ENCODE data around the gene INHBE. TPM values are rescaled to one million over a fixed set of nuclear protein-coding genes. Genes with fewer than 3 reads are reported as not detected.
A peak's percentile ranks its signal among the peaks of the same experiment; 100 is the strongest.

INHBE gene
- total RNA-seq, 1 donor from 2014 or later = not detected

GRCh38 chr12:57470970-57471656 is 16.0 kb downstream of the INHBE start:
- no peak for ATAC-seq
- no peak for DNase-seq (ENCODE audit: low spot score)
- intact Hi-C loops (cut with DNase I) = no loop called here

DNA sequence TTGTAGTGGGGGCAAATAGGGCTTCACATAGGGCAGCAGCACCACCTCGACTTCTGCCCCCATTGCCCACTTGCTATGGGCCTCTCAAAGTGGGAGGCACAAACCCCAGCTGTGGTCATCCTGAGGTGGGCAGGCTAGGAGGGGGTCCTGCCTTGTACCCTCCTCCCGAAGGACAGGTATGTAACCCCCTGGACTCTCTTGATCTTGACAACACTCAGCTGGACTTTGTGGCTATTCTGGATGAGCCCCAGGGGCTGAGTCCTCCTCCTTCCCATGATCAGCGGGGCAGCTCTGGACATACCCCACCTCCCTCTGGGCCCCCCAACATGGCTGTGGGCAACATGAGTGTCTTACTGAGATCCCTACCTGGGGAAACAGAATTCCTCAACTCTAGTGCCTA is 16.6 kb downstream of the INHBE start:
- no peak for ATAC-seq
- intact Hi-C loops (cut with DNase I) = no loop called here
- no peak for DNase-seq (ENCODE audit: low spot score)

- DNase-seq (ENCODE audit: low spot score) = no peak
- ATAC-seq = no peak
Observed at GRCh38 chr12:57472391-57472790, 17.3 kb downstream of the INHBE start.

DNA sequence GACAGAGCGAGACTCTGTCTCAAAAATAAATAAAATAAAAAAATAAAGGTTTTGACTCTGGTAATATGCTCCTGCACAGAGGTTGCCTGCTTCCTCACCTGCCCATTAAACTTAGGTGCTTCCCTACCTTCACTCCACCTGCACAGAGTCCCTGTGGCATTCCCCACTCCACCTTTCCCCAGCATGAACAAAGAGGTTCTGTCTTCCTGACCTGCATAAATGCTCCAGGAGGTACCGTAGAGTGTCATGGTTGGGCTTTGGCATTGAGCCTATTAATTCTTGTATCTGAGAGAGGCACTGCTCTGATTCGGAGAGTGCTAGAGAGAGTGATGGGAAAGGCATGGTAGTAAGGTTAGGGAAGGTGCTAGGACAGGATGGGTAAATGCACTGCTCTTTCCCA is 18.3 kb downstream of the INHBE start:
- DNase-seq (ENCODE audit: low spot score) = no peak
- intact Hi-C loops (cut with DNase I) = no loop called here
- ATAC-seq = no peak

More at GRCh38 chr12:57472391-57472790, 17.3 kb downstream of the INHBE start:
- intact Hi-C loops (cut with DNase I) = no loop called here

DNA sequence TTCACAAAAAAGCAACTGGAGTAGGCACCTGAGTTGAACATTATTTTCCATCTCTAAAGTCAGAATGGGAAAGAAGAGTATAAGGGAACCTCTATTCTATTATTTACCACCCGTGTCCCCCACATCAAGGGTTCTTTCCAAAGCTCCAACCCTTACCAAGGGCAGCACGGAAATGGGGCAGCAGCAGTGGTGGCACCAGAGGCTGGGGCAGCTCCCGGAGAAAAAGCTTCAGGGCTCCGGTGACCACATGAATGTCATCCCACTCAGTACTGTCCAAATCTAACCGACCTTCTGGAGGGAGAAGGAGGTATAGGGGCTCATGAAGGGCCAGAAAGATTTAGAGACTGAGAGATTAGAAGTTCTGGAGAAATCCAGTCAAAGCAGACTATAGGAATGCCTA is 18.8 kb downstream of the INHBE start:
- intact Hi-C loops (cut with DNase I) = no loop called here
- DNase-seq (ENCODE audit: low spot score) = no peak
- no peak for ATAC-seq

- no peak for DNase-seq (ENCODE audit: low spot score)
- intact Hi-C loops (cut with DNase I) = no loop called here
- no peak for ATAC-seq
Observed at GRCh38 chr12:57474430-57474829, 19.3 kb downstream of the INHBE start.

DNA sequence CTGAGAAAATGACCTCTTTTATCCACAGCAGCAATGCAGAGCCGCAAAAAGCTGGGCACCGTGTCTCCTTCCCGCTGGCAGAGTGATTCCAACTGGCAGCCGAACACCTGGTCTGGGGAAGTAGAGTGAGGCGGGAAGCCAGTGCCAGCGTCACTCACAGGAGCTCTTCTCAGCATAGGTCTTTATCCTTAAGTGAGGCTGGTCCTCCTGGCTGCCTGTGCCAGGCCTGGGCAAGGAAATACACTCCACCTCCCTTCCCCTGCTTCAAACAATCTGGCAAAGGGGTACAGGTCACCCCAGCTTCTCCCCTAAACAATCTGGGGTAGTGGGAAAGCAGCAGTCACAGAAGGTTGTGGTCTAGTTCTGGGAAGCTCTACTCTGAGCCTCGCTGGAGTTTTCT is 19.8 kb downstream of the INHBE start:
- DNase-seq (ENCODE audit: low spot score) (no peak), ATAC-seq (no peak)
- intact Hi-C loops (cut with DNase I) = no loop called here

DNA sequence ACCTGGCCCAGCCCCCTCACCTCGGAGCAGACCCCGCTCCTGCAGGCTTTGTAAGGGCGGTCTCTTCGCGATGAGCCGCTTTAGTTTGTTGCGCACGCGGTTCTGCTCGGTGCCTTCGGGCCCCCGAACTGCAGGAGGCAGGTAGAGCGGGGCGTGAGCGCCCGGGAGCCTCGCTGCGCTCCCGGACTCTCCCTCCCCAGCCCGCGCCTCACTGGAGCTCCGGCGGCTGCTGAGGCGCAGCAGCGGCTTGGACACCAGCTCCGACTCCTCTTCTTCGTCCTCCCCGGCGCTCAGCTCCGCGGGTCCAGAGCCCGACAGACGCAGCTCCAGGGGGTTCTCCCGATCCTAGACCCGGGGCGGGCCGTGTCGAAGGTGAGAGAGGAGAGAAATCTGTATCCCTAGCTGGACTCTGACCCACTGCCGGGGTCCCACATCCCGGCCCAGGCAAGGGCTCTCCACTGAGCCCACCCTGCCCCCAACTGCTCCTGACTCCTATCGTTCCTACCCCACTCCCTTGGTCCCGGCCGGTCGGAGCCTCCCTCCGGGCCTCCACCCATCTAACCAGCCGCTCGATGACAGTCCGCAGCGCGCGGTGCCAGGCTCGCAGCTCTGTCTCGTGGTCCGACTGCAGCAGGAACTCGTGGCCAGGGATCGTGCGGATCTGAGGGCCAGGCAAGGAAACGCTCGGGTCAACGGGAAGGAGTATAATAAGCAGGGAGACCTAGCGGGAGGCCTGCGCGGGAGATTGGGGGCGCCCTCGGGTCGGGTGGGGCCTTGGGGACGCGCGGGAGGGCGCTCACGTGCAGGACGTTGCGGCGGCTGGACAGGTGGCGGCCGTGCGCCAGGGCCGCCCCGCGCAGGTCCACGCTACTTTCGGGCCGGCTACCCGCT is 20.4 kb downstream of the INHBE start:
- peak; percentile 66 for ATAC-seq
- intact Hi-C loops (cut with DNase I) = no loop called here
- peak; percentile 75 for DNase-seq (ENCODE audit: low spot score)

DNA sequence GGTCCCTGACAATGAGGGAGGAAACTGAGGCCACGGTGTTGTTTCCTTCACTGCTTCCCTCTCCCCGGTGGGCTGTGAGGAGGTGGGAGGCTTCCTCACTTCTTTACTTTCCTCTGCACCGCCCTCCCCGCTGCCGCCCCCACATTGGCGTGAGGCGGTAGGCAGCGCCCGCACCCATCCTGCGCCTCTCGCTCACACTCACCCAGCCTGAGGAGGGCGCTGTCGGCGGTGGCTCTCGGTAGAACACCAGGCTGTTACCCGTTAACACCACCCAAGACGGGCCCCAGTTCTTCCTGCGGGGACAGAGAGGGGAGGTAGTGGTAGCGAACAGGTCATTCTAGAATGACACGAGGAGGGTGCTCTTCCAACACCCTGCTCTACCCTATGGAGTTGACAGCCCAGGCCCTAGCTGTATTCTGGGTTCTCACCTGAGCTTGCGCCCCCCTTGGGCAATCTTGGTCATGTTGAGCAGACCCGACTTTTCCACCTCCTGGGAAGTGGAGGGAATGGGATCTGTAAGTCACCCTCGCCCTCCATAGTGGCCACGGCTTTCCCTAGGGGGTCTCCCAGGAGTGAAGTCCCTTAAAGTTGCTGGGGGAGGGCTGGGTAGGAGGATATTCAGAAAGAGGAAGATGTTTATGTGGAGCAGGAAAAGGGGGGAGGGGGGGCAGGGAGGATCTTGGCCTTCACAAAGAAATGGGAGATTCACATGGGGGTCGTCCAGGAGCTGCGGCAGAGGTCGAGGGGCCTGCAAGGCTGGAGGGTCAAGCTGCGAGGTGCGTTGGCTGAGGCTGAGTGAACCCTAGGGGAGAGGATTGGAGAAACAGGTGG is 21.3 kb downstream of the INHBE start:
- ATAC-seq = peak; percentile 2
- intact Hi-C loops (cut with DNase I) = no loop called here

GRCh38 chr12:57476993-57477709 is 22.0 kb downstream of the INHBE start:
- intact Hi-C loops (cut with DNase I) = no loop called here

More for the DNA sequence above, 21.3 kb downstream of the INHBE start:
- no peak for DNase-seq (ENCODE audit: low spot score)

DNA sequence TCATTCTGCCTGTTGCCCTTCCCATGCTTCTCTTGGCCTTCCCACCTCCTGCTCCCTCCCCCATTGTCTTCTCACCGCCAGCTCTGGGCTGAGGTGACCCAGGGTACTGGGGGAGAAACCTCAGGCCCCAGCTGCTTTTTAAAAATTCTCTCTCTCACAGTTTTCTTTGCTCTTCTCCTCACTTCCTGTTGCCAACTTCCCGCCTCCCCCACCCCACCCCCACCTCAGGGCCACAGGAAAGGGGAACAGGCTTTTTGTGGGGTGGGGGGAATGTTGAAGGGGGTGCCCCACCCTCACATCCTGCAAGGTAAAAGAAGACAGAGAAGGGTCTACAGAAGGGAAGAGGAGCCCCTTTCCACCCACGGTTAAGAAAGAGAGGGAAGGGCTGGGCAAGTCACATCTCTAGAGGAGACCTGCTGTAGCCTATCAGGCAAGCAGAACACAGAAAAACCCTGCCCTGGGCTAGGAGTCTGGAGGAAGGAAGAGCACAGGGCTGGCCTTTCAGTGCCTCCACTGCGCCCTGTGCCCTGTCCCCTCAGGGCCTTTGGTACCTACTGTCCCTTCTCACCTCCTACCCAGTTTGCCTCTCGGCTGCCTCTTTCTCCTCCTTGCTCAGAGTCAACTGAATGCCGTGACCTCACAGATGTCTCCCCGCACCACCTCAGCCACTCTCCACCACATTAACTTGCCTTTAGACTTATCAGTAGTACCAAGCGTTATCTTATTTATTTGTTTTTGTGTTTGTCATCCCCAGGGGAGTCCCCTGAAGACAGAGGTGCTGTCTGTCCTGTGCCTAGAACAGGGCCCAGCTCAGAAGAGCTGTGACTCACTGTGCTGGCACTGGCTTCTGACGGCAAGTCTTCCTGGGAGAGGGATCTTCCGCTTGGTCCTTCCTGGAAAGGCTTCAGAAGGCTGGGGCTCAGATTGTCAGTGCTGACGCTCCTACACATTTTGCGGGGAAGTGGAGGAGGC is 22.9 kb downstream of the INHBE start:
- ATAC-seq (peak; percentile 11), DNase-seq (ENCODE audit: low spot score) (no peak)
- intact Hi-C loops (cut with DNase I) = no loop called here

More at GRCh38 chr12:57476993-57477709, 22.0 kb downstream of the INHBE start:
- DNase-seq (ENCODE audit: low spot score) = no peak
- no peak for ATAC-seq

- no peak for ATAC-seq
- intact Hi-C loops (cut with DNase I) = no loop called here
- DNase-seq (ENCODE audit: low spot score) = no peak
Observed at GRCh38 chr12:57479043-57479375, 23.9 kb downstream of the INHBE start.

DNA sequence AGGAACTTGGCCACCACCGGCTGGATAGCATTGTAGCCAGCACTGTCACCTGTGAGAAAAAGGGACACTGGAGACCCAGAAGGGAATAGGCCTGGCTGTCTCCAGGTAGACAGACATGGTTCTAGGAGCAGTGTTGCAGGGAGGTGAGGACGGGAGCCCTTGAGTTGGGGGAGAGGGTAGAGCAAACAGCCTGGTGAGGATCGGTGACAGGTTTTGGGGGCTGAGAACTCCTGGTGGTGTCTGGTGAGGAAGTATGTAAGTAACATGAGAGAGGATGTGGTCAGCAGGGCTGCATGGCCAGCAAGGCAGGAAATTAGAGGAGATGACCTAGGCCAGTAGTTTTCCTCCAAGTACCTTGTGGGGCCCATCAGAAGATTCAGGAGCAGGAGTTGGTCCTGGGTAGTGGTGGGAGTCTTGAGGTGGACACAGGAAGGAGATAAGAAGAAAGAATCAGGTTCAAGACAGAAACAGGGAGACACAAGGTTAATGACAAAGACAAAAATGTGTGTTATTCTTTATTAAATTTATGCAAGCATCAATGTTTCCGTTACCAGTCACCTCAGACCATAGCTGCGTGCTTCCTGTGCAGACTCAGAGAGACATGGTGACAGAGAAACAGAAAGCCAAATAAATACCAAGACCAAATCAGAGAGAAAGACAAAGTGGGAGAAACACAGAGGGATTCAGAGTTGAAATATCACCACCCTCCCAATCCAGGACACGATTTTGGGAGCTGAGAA is 24.4 kb downstream of the INHBE start, which contains the start of gene ARHGAP9:
Gene ARHGAP9 (minus strand): TSS at position 491 of the 740 bp plus-strand sequence. CDS start 460 bp downstream, at position 31.
- ATAC-seq (no peak), DNase-seq (ENCODE audit: low spot score) (no peak)
- intact Hi-C loops (cut with DNase I) = no loop called here

DNA sequence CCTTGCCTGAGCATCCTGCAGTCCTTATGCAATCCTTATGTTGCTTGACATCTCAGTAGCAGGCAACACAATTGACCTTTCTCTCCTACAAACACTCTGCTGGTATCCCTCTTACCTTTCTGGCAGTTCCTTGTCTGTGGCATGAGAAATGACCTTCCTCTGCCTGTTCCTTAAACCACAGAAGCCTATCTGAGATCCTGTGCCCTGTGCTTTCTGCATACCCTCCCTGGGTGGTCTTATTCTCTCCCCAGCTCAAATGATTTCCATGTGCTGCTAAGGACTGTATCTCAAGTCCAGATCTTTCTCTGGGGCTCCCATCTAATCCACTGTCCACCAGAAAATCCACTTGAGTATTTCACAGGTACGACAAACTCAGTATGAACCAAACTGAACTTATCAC is 26.6 kb downstream of the INHBE start:
- intact Hi-C loops (cut with DNase I) = no loop called here

GRCh38 chr12:57483466-57483865 is 28.4 kb downstream of the INHBE start:
- ATAC-seq (no peak), DNase-seq (ENCODE audit: low spot score) (no peak)
- intact Hi-C loops (cut with DNase I) = no loop called here

More for the DNA sequence above, 26.6 kb downstream of the INHBE start:
- ATAC-seq (no peak), DNase-seq (ENCODE audit: low spot score) (no peak)

GRCh38 chr12:57485695-57486094 is 30.6 kb downstream of the INHBE start:
- intact Hi-C loops (cut with DNase I) = loop anchor here (2.0 kb wide), 1 partner anchor 67 kb away; no protein-coding TSS in a partner anchor
- ATAC-seq = no peak
- no peak for DNase-seq (ENCODE audit: low spot score)

DNA sequence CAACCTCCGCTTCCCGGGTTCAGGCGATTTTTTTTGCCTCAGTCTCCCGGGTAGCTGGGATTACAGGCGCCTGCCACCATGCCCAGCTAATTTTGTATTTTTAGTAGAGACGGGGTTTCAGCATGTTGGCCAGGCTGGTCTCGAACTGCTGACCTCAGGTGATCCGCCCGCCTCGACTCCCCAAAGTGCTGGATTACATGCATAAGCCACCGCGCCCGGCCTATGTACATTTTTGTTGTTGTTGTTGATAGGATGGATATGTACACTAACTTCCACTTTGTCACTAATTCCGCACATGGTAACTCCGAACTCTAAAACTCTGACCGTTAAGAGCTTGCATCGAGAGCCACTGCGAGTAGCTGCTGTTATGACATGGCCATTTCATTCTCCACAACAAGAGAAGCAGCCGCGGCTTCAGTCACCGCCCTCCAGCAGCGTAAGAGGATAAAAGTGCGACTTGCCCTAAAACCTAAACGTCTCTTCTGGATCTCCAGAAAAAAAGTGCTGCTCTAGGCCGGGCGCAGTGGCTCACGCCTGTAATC is 32.0 kb downstream of the INHBE start:
- no peak for ATAC-seq
- intact Hi-C loops (cut with DNase I) = loop anchor here (2.0 kb wide), 1 partner anchor 66 kb away; no protein-coding TSS in a partner anchor
- DNase-seq (ENCODE audit: low spot score) = no peak

Data from sciatic nerve (tissue), 2 donors.